GM12872 (cell line): ENCODE data around the gene IL37.

Source experiments
- TF ChIP-seq, protein P1 (sequence below): IDR thresholded peaks from 3 replicates; pipeline ENCODE4 v1.5.1; 2011; ENCODE audit warnings: low read depth, mild to moderate bottlenecking, low read length, moderate library complexity; ENCODE audit not compliant: insufficient read depth

The IL37 gene

DNA sequence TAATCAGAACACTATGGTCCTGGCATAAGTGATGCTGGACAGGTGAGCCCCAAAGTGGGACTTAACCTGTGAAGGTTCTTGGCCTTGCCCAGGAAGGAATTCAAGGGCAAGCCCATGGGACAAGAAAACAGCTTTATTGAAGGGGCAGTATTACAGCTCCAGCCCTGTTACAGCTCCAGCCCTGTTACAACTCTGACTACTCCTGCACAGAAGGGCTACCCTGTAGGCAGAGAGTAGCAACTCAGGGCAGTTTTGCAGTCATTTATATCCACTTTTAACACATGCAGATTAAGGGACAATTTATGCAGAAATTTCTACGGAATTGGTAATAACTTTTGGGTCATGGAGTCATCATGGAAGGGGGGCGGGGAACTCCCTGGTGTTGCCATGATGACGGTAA is 15.7 kb downstream of the IL37 start:
- TF ChIP-seq, protein P1, sequence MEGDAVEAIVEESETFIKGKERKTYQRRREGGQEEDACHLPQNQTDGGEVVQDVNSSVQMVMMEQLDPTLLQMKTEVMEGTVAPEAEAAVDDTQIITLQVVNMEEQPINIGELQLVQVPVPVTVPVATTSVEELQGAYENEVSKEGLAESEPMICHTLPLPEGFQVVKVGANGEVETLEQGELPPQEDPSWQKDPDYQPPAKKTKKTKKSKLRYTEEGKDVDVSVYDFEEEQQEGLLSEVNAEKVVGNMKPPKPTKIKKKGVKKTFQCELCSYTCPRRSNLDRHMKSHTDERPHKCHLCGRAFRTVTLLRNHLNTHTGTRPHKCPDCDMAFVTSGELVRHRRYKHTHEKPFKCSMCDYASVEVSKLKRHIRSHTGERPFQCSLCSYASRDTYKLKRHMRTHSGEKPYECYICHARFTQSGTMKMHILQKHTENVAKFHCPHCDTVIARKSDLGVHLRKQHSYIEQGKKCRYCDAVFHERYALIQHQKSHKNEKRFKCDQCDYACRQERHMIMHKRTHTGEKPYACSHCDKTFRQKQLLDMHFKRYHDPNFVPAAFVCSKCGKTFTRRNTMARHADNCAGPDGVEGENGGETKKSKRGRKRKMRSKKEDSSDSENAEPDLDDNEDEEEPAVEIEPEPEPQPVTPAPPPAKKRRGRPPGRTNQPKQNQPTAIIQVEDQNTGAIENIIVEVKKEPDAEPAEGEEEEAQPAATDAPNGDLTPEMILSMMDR = no peak

DNA sequence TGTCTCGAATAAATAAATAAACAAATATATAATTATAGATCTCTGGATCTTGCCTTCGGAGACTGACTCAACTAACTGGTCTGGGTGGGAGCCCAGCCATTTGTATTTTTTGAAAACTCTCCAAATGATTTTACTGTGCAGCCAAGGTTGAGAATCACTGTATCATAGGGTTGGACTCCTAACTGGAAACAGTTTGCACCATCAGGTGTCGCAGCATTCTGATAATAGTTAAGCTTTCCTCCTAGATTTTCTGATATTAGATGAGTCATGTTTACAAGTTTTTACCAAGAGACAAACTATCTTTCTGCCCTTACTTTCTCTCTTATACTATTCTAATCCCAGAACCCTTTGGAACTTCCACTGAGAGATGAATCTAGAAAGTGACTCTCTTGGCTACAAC is 16.8 kb downstream of the IL37 start:
- TF ChIP-seq, protein P1 = no peak

DNA sequence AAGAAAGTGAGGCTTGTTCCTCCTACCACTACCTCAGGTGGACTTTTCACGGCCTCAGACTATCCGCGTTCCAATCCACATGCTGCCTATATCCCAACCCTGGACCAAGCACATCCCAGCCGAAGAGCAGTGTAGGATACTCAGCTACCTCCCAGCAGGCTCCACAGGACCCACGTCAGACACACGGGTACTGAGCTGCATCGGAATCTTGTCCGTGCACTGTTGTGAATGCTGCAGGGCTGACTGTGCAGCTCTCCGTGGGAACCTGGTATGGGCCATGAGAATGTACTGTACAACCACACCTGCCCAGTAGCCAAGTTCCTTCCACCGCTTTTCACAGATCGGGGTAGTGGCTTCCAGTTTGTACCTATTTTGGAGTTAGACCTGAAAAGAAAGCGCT is 22.3 kb downstream of the IL37 start:
- TF ChIP-seq, protein P1 = no peak

DNA sequence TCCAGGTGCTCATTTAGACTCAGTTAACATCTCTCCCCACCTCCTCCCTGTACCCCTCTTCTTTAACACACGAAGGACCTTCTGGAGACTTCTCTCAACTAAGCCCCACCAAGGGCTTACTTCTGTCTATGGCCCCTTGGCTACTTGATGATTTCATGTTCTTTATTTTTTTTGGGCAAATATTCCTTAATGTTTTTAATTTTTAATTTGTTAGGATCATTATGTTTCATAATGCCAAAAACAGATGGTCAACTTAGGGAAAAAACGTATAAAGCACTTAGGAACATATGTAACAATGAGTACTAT is 25.9 kb downstream of the IL37 start:
- TF ChIP-seq, protein P1 = no peak

DNA sequence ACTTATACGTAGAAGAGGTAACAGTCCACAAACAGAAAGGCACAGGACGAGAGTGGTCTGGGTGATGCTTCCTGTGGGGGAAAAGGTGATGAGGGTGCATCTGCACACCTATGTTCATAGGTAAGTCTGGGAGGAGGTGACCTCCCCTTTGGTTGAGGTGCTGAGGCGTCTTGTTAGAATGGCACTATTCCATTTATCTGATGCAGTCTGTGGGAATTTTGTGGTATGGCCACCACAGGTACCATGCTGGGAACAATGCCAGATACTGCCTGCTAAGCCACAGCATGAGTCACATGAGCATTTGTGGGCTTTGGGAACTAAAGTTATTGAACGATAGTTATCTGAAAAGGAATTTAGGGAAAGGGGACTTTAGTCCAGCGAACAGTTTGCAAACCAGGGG is 27.9 kb downstream of the IL37 start:
- TF ChIP-seq, protein P1 = no peak

DNA sequence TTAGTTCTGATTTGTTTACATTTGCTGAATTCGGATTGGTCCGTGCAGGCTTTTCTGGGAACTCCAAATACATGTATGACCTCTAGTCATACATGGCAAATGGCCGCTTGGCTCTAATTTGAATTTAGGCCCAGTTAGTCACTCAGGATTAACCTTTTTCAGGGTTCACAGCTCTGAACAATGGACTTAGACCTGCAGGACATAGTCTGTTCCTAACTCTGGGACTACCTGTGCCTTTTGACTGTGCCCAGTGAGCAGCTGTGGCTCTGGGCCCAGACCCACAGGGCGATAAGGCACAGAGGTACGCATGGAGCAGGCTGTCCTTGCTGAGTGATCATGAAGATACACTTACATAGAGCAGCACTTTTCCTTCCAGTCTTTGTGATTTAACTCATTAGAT is 28.5 kb downstream of the IL37 start:
- TF ChIP-seq, protein P1 = no peak

DNA sequence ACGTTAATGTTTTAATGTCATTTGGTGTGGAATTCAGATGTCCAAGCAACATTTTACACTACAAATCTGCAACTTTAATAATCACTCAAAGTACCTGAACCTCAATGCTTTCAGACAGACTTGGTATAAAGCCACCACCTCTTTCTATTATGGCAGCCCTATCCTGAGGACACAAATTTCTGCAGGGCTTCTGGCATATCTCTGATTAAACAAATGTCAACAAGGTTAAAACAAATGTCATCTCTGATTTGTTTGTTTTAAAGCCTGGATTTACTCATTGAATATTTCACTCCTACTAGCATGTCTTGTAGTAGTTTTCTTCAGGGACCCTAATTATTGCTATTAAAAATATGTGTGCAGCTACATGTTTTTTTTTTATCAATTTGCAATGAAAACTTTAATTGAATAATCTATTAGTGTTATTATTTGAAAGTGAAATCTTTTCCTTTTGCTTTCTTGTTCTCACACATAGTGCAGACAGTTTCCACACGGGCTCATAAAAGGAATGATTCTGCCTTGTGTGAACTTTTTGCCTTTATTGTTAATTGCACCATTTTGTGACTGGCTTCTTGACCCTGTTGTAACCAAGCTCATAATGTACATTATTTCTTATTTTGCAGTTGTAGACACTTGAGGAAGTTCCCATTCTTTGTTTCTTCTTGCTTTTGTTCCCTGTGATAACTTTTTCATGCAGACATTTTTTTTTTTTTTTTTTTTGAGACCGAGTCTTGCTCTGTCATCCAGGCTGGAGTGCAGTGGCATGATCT is 30.1 kb downstream of the IL37 start:
- TF ChIP-seq, protein P1 = no peak
